GM12873 (cell line): ENCODE results near the gene CDCA8.

Experiments used
- CTCF ChIP-seq: IDR thresholded peaks from 2 replicates; pipeline ENCODE4 v1.5.1; 2012; ENCODE audit warnings: low read depth, mild to moderate bottlenecking, moderate library complexity, low read length, control low read depth; ENCODE audit not compliant: insufficient read depth; ENCODE audit errors: missing control alignments

CDCA8 gene

GRCh38 chr1:37692078-37692833 is at the start of gene CDCA8:
Gene CDCA8, plus strand, starts transcription at chr1:37692516. Its CDS starts 175 bp downstream, at chr1:37692691.
- peak; percentile 80 for TF ChIP-seq CTCF

- no peak for TF ChIP-seq CTCF
Measured at GRCh38 chr1:37647281-37647680, 45.0 kb upstream of the CDCA8 start.

- no peak for TF ChIP-seq CTCF
Measured at GRCh38 chr1:37650173-37650572, 42.1 kb upstream of the CDCA8 start.

DNA sequence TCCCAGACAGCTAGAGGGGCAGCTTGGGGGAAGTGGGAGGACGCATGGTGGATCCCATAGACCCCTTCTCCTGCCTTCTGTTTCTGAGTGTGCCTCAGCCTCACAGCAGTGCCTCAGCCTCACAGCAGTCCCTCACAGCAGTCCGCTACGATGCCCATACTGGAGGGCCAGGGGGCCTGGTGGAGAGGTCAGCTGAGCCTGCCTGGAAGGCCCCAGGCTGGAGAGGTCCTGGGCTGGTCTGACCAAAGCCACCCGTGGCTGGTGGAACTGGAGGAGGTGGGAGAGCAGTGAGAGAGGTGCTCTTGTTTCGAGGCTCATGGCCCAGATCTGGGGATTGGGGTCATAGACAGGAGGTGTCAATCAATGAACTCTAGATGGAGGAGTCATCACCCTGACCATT is 41.6 kb upstream of the CDCA8 start:
- no peak for TF ChIP-seq CTCF

DNA sequence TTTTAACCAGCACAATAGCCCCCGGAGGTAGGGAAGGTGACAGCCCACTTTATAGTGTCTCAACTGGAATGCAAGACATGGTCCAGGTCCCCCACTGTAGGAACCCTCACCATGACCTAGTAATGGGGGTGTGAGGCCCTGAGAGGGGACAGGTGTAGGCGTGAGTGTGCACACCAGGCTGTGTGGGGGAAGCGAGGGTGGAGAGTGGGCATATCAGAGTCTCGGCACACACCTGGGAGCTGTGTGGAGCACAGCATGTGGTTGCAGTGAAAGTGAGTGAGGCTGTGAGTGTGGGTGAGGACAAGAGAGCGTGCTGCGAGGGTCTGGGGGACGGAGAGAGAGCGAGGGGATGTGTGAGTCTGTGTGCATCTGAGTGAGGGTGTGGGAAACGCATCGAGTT is 40.5 kb upstream of the CDCA8 start:
- TF ChIP-seq CTCF, result no peak

- TF ChIP-seq CTCF, result no peak
Measured at GRCh38 chr1:37652976-37653375, 39.3 kb upstream of the CDCA8 start.

DNA sequence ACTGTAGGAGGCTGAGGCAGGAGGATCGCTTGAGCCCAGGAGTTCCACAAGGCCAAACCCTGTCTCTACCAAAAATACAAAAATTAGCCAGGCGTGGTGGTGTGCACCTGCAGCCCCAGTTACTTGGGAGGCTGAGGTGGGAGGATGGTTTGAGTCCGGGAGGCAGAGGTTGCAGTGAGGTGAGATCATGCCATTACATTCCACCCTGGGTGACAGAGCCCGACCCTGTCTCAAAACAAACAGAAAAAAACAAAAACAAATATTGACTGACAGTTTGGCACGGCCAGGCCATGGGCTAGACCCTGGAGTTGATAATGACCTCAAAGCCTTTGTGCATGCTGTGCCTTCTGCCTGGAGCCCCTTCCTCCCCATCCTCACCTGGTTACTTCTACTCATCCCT is 38.4 kb upstream of the CDCA8 start:
- TF ChIP-seq CTCF, result no peak
